MM.1S (cell line): Measurements from ENCODE around the gene OVOL3.

Experiments
- DNase-seq: peaks from one replicate; pipeline ENCODE4 v3.0.0-alpha.2; 2015
- H2AFZ ChIP-seq: fragments of 300-600 bp; sonication (generic); 2 replicates; pipeline ENCODE4 v1.6.0; 2016; ENCODE audit warnings: antibody characterized with exemption, low read length
- H3F3A ChIP-seq: fragments of 300-600 bp; sonication (generic); 2 replicates; pipeline ENCODE4 v1.6.1; 2016; ENCODE audit warnings: mild to moderate bottlenecking, antibody characterized with exemption, low read length, moderate library complexity, mixed read lengths; ENCODE audit not compliant: insufficient read depth
- H3K27ac ChIP-seq: fragments of 300-600 bp; sonication (generic); 2 replicates; pipeline ENCODE4 v1.5.1; 2016; ENCODE audit warnings: mild to moderate bottlenecking, low read length
- H3K27me3 ChIP-seq: fragments of 300-600 bp; sonication (generic); replicated peaks from 2 replicates; pipeline ENCODE4 v1.6.0; 2016; ENCODE audit warnings: low read length; ENCODE audit not compliant: insufficient read depth
- H3K36me3 ChIP-seq: fragments of 300-600 bp; sonication (generic); replicated peaks from 2 replicates; pipeline ENCODE4 v1.6.1; 2016; ENCODE audit warnings: mild to moderate bottlenecking, low read length, mixed read lengths; ENCODE audit not compliant: insufficient read depth
- H3K4me1 ChIP-seq: fragments of 300-600 bp; sonication (generic); 2 replicates; pipeline ENCODE4 v1.6.1; 2016; ENCODE audit warnings: low read length, mixed read lengths
- H3K4me2 ChIP-seq: fragments of 300-600 bp; sonication (generic); 2 replicates; pipeline ENCODE4 v1.6.0; 2016; ENCODE audit warnings: low read depth, low read length
- H3K4me3 ChIP-seq: fragments of 300-600 bp; sonication (generic); 2 replicates; pipeline ENCODE4 v1.5.1; 2016; ENCODE audit warnings: low read length, mixed read lengths
- H3K79me2 ChIP-seq: fragments of 300-600 bp; sonication (generic); 2 replicates; pipeline ENCODE4 v1.6.1; 2016; ENCODE audit warnings: mixed run types, low read length, mixed read lengths
- H3K9ac ChIP-seq: fragments of 300-600 bp; sonication (generic); 2 replicates; pipeline ENCODE4 v1.6.1; 2016; ENCODE audit warnings: low read length, mixed read lengths
- H3K9me2 ChIP-seq: fragments of 300-600 bp; sonication (generic); replicated peaks from 2 replicates; pipeline ENCODE4 v1.6.1; 2016; ENCODE audit warnings: mild to moderate bottlenecking, low read length, mixed read lengths; ENCODE audit not compliant: insufficient read depth
- H3K9me3 ChIP-seq: fragments of 300-600 bp; sonication (generic); replicated peaks from 2 replicates; pipeline ENCODE4 v1.6.1; 2016; ENCODE audit warnings: mild to moderate bottlenecking, low read length, mixed read lengths; ENCODE audit not compliant: insufficient read depth
- H4K20me1 ChIP-seq: fragments of 300-600 bp; sonication (generic); 2 replicates; pipeline ENCODE4 v1.6.1; 2016; ENCODE audit warnings: mild to moderate bottlenecking, low read length, moderate library complexity, mixed read lengths; ENCODE audit not compliant: insufficient read depth
- EZH2 ChIP-seq: fragments of 300-600 bp; sonication (generic); optimal IDR thresholded peaks from 2 replicates; pipeline ENCODE3; 2017; ENCODE audit warnings: low read depth, mild to moderate bottlenecking, antibody characterized with exemption, low read length, mixed read lengths
- EZH2phosphoT487 ChIP-seq: fragments of 300-600 bp; sonication (generic); IDR thresholded peaks from 2 replicates; pipeline ENCODE4 v1.6.1; 2018; ENCODE audit warnings: antibody characterized with exemption, low read length
- TF ChIP-seq, protein P1 (sequence below): fragments of 300-600 bp; sonication (generic); IDR thresholded peaks from 2 replicates; pipeline ENCODE4 v1.5.1; 2016; ENCODE audit warnings: antibody characterized with exemption, low read length, mixed read lengths

Gene OVOL3

DNA sequence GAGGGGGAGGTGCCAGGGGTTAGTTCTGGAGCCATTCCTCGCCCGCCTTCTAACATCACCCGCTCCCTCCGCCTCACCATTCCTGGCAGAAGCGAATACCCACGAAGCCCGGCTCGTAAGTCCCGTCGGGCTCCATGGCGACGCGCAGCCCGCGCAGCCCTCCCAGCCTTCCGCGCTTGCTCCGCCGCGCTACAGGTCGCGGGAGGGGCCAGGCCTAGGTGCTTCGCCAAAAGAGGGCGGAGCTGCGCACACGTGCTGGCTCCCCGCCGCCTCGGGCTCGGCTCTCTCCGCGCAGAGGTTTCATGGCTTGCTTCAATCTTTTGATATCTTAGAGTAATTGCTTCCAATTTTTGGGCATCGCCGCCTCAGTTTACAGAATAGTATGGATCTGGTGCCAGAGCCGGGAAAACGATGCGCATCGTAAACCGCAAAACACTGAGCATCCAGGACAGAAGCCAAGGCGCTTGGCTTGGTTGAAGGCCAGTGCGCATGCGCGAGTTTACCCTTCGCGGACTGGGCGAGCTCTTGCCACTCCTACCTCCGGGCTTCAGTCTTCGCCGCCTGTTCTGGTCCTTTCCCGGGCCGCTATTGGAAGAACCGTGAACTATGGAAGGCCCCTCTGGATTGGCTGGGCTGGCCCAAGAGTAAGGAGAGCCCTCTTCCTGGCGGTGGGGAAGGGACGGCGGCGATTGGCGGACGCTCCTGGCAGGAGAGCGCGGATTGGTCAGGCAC lies 3.9 kb downstream of the OVOL3 start, which contains the start of gene POLR2I:
POLR2I (minus strand) TSS at position 155 of the 732 bp plus-strand sequence; CDS start at position 136, 19 bp downstream.
- no peaks in the 10 kb centered on the region for H3F3A ChIP-seq
- H3K79me2 ChIP-seq, result peaks cover 23% of the 10 kb centered on the region
- no peaks in the 10 kb centered on the region for H4K20me1 ChIP-seq
- no peaks in the 10 kb centered on the region for H3K9me2 ChIP-seq
- peak within 1 kb of the TSS; percentile 86 for H2AFZ ChIP-seq
- peak within 1 kb of the TSS; percentile 93 for H3K4me2 ChIP-seq
- DNase-seq, result peak; percentile 98
- peak within 1 kb of the TSS; percentile 83 for H3K27ac ChIP-seq
- peaks cover 10% of the 10 kb centered on the region; the same call in 1 of the 2 replicates for H3K4me1 ChIP-seq
- H3K36me3 ChIP-seq, result no peaks in the 10 kb centered on the region
- peak within 1 kb of the TSS; percentile 83 for H3K9ac ChIP-seq
- H3K27me3 ChIP-seq, result no peaks in the 10 kb centered on the region
- H3K9me3 ChIP-seq, result no peaks in the 10 kb centered on the region
- H3K4me3 ChIP-seq, result peak within 1 kb of the TSS; percentile 94
- TF ChIP-seq EZH2phosphoT487, result no peak
- TF ChIP-seq, protein P1, sequence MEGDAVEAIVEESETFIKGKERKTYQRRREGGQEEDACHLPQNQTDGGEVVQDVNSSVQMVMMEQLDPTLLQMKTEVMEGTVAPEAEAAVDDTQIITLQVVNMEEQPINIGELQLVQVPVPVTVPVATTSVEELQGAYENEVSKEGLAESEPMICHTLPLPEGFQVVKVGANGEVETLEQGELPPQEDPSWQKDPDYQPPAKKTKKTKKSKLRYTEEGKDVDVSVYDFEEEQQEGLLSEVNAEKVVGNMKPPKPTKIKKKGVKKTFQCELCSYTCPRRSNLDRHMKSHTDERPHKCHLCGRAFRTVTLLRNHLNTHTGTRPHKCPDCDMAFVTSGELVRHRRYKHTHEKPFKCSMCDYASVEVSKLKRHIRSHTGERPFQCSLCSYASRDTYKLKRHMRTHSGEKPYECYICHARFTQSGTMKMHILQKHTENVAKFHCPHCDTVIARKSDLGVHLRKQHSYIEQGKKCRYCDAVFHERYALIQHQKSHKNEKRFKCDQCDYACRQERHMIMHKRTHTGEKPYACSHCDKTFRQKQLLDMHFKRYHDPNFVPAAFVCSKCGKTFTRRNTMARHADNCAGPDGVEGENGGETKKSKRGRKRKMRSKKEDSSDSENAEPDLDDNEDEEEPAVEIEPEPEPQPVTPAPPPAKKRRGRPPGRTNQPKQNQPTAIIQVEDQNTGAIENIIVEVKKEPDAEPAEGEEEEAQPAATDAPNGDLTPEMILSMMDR, result no peak
- no peak for TF ChIP-seq EZH2

GRCh38 chr19:36115453-36116343 lies 4.8 kb downstream of the OVOL3 start, which contains the start of gene TBCB:
TBCB (plus strand) TSS chr19:36115468; CDS start chr19:36115561, 93 bp downstream.
- no peaks in the 10 kb centered on the region for H3K9me3 ChIP-seq
- peak; percentile 79 for DNase-seq
- H3K9me2 ChIP-seq, result no peaks in the 10 kb centered on the region
- H4K20me1 ChIP-seq, result no peaks in the 10 kb centered on the region
- H3K27ac ChIP-seq, result peak within 1 kb of the TSS; percentile 83
- H3F3A ChIP-seq, result no peaks in the 10 kb centered on the region
- peak within 1 kb of the TSS; percentile 94 for H3K4me3 ChIP-seq
- H3K27me3 ChIP-seq, result no peaks in the 10 kb centered on the region
- peak within 1 kb of the TSS; percentile 86 for H2AFZ ChIP-seq
- peak within 1 kb of the TSS; percentile 93 for H3K4me2 ChIP-seq
- H3K4me1 ChIP-seq, result peaks cover 10% of the 10 kb centered on the region; the same call in 1 of the 2 replicates
- H3K36me3 ChIP-seq, result no peaks in the 10 kb centered on the region
- TF ChIP-seq, protein P1, result no peak
- TF ChIP-seq EZH2, result no peak
- no peak for TF ChIP-seq EZH2phosphoT487
- peak within 1 kb of the TSS; percentile 83 for H3K9ac ChIP-seq
- peaks cover 23% of the 10 kb centered on the region for H3K79me2 ChIP-seq

GRCh38 chr19:36116344-36116637 lies 5.3 kb downstream of the OVOL3 start:
- peaks cover 10% of the 10 kb centered on the region; the same call in 1 of the 2 replicates for H3K4me1 ChIP-seq

More at GRCh38 chr19:36116344-36116637, 5.3 kb downstream of the OVOL3 start:
- DNase-seq, result no peak
- no peaks in the 10 kb centered on the region for H3K27me3 ChIP-seq
- H3K9ac ChIP-seq, result peak overlapping the region; percentile 83; the same call in 1 of the 2 replicates
- H2AFZ ChIP-seq, result no peak overlapping the region
- H3K4me3 ChIP-seq, result peak overlapping the region; percentile 94
- H3K9me2 ChIP-seq, result no peaks in the 10 kb centered on the region
- H4K20me1 ChIP-seq, result no peaks in the 10 kb centered on the region
- H3F3A ChIP-seq, result no peaks in the 10 kb centered on the region
- no peak overlapping the region for H3K27ac ChIP-seq
- no peaks in the 10 kb centered on the region for H3K9me3 ChIP-seq
- H3K79me2 ChIP-seq, result peaks cover 23% of the 10 kb centered on the region
- TF ChIP-seq EZH2 (no peak), EZH2phosphoT487 (no peak)
- TF ChIP-seq, protein P1, result no peak
- H3K36me3 ChIP-seq, result no peaks in the 10 kb centered on the region
- H3K4me2 ChIP-seq, result peak overlapping the region; percentile 73
